OCI-LY1 (cell line): ENCODE results near the gene UBE4B.

Source experiments
- CTCF ChIP-seq: fragments of 200-600 bp; sonication (generic), shearing (Covaris generic); IDR thresholded peaks from 2 replicates; pipeline ENCODE4 v1.5.1; 2017; ENCODE audit warnings: mild to moderate bottlenecking, antibody characterized with exemption, low read length, moderate library complexity, mixed read lengths
- EZH2 ChIP-seq: fragments of 200-600 bp; sonication (generic), shearing (Covaris generic); IDR thresholded peaks from 2 replicates; pipeline ENCODE4 v1.8.0; 2017; ENCODE audit warnings: borderline replicate concordance, mixed run types, mild to moderate bottlenecking, antibody characterized with exemption, low read length, moderate library complexity, mixed read lengths

GRCh38 chr1:10103193-10103592, 70.4 kb downstream of the UBE4B start:
- no peak for TF ChIP-seq EZH2
- no peak for TF ChIP-seq CTCF
